Upper lobe of left lung (tissue), 6 donors: ENCODE data around the gene DCP1B. TPM values are rescaled to one million over a fixed set of nuclear protein-coding genes. Genes with fewer than 3 reads are reported as not detected.

ENCODE experiments used
- ATAC-seq, 2 donors: fragments of 200-7000 bp; cut with Tn5 transposase; one replicate each; pipeline ENCODE4 v1.9.1; 2022; ENCODE audit warnings: mild to moderate bottlenecking in 2 of 2, moderate library complexity in 2 of 2; ENCODE audit not compliant: low FRiP score in 2 of 2
- DNase-seq, 2 donors: peaks; one replicate each; pipeline ENCODE4 v3.0.0-alpha.2; 2019 to 2020
- H3K27ac ChIP-seq, 4 donors: fragments of 200-600 bp; sonication (generic); one replicate each; pipeline ENCODE4 v1.5.1; 2016 to 2019
- H3K27me3 ChIP-seq, 4 donors: fragments of 200-600 bp; sonication (generic); one replicate each; pipeline ENCODE4 v1.5.1; 2017 to 2019
- H3K36me3 ChIP-seq, 4 donors: fragments of 200-600 bp; sonication (generic); one replicate each; pipeline ENCODE4 v1.5.1; 2016 to 2019
- H3K4me1 ChIP-seq, 4 donors: fragments of 200-600 bp; sonication (generic); one replicate each; pipeline ENCODE4 v1.5.1; 2018 to 2019
- H3K4me3 ChIP-seq, 4 donors: fragments of 200-600 bp; sonication (generic); one replicate each; pipeline ENCODE4 v1.5.1; 2017 to 2019; ENCODE audit warnings: mild to moderate bottlenecking in 2 of 4, moderate library complexity in 1 of 4
- H3K9me3 ChIP-seq, 4 donors: fragments of 200-600 bp; sonication (generic); one replicate each; pipeline ENCODE4 v1.5.1; 2018 to 2019
- CTCF ChIP-seq, 6 experiments: fragments of 450-650 bp in 4 of 6; fragments of 200-600 bp in 2 of 6; sonication (generic) in 2 of 6; IDR thresholded peaks; one replicate each; pipeline ENCODE4 v1.5.1; 2016 to 2019; ENCODE audit warnings: antibody characterized with exemption in 6 of 6
- EP300 ChIP-seq, 4 donors: sonication (generic); formaldehyde crosslinking; IDR thresholded peaks; one replicate each; pipeline ENCODE4 v1.5.1; 2017; ENCODE audit warnings: antibody characterized with exemption in 4 of 4, control low read depth in 2 of 4
- POLR2A ChIP-seq, 4 donors: fragments of 450-650 bp; IDR thresholded peaks; one replicate each; pipeline ENCODE4 v1.5.1; 2016 to 2017; ENCODE audit warnings: antibody characterized with exemption in 4 of 4, mild to moderate bottlenecking in 2 of 4
- POLR2AphosphoS5 ChIP-seq, 2 donors: sonication (generic); formaldehyde crosslinking; IDR thresholded peaks; one replicate each; pipeline ENCODE4 v1.5.1; 2017; ENCODE audit warnings: antibody characterized with exemption in 2 of 2
- WGBS, 2 donors: methylation state at CpG; one replicate each; pipeline ENCODE4 v1.1.5; 2017 to 2018; 5-methylcytosine and 5-hydroxymethylcytosine counted together
- total RNA-seq, 6 donors: library from RNA; depleted of rRNA in 4 of 6; stranded (reverse); fragments of >200 nt in 4 of 6; gene quantifications; one replicate each; pipeline versions ENCODE4 v1.1.0 to v1.2.1, GENCODE V29; 2016 to 2021
- donor health status: DM: no; HTN: no; CAD: no; lungs with moderate emphysema.
- donor health status: DM: no; HTN: yes; CAD: no; lungs with severe emphysema.

The DCP1B gene
- total RNA-seq, 6 donors from 2014 or later, result 5.5 to 30.4 (median 12.2) TPM

- H3K27me3 ChIP-seq, result no peaks in the 10 kb centered on the region
- peaks cover 0 to 35% (median 12%) of the 10 kb centered on the region in 4 donors for H3K36me3 ChIP-seq
- DNase-seq (peak; percentile 90 to 95), ATAC-seq (peak; percentile 86 to 95)
- no peak for TF ChIP-seq POLR2A (IDR thresholded peaks at IDR 0.05)
- TF ChIP-seq CTCF (IDR thresholded peaks at IDR 0.05), result peak; percentile 86 to 96 (median 92)
- TF ChIP-seq POLR2AphosphoS5 (IDR thresholded peaks at IDR 0.05), result no peak
- H3K4me1 ChIP-seq, result peaks cover 4 to 17% (median 8%) of the 10 kb centered on the region in 4 donors
- H3K9me3 ChIP-seq, result no peaks in the 10 kb centered on the region
- H3K4me3 ChIP-seq, result no peak overlapping the region
- H3K27ac ChIP-seq, result peak overlapping the region in 1 of 4 donors; percentile 2
- 34 to 36% methylated on average over 16 of the region's 16 CpGs for WGBS, 2 donors
Observed at GRCh38 chr12:1939801-1940607, 64.3 kb downstream of the DCP1B start.

- no peak for ATAC-seq
Observed at GRCh38 chr12:1939331-1939730, 64.9 kb downstream of the DCP1B start.

GRCh38 chr12:1937481-1938224, 66.6 kb downstream of the DCP1B start:
- DNase-seq (no peak), ATAC-seq (no peak)
- 70 to 76% methylated on average over 12 of the region's 12 CpGs for WGBS, 2 donors
- H3K9me3 ChIP-seq, result no peaks in the 10 kb centered on the region
- no peak for TF ChIP-seq POLR2A (IDR thresholded peaks at IDR 0.05)
- H3K4me3 ChIP-seq, result no peak overlapping the region
- H3K36me3 ChIP-seq, result peaks cover 0 to 35% (median 12%) of the 10 kb centered on the region in 4 donors
- peak overlapping the region in 2 of 4 donors; percentile 58 to 69 for H3K27ac ChIP-seq
- peaks cover 4 to 17% (median 8%) of the 10 kb centered on the region in 4 donors for H3K4me1 ChIP-seq
- H3K27me3 ChIP-seq, result no peaks in the 10 kb centered on the region

More at GRCh38 chr12:1939331-1939730, 64.9 kb downstream of the DCP1B start:
- Histone ChIP-seq H3K27ac (no peak overlapping the region), H3K36me3 (peaks cover 0 to 35% (median 12%) of the 10 kb centered on the region in 4 donors), H3K27me3 (no peaks in the 10 kb centered on the region), H3K4me1 (peaks cover 4 to 17% (median 8%) of the 10 kb centered on the region in 4 donors), H3K4me3 (no peak overlapping the region), H3K9me3 (no peaks in the 10 kb centered on the region)
- TF ChIP-seq POLR2A (IDR thresholded peaks at IDR 0.05), result no peak
- no peak for TF ChIP-seq POLR2AphosphoS5 (IDR thresholded peaks at IDR 0.05)
- TF ChIP-seq EP300 (IDR thresholded peaks at IDR 0.05), result no peak
- TF ChIP-seq CTCF (IDR thresholded peaks at IDR 0.05), result no peak
- DNase-seq, result no peak
- WGBS, 2 donors, result 76 to 82% methylated on average over 10 of the region's 10 CpGs

GRCh38 chr12:1936406-1937320, 67.6 kb downstream of the DCP1B start:
- H3K4me1 ChIP-seq, result peaks cover 9 to 17% (median 12%) of the 10 kb centered on the region in 4 donors
- peak overlapping the region in 2 of 4 donors; percentile 58 to 69 for H3K27ac ChIP-seq
- no peak for TF ChIP-seq POLR2AphosphoS5 (IDR thresholded peaks at IDR 0.05)
- peak in 1 of 4 donors; percentile 22 for TF ChIP-seq POLR2A (IDR thresholded peaks at IDR 0.05)

GRCh38 chr12:1935700-1936378, 68.4 kb downstream of the DCP1B start:
- Histone ChIP-seq H3K4me3 (no peak overlapping the region), H3K9me3 (no peaks in the 10 kb centered on the region), H3K27me3 (no peaks in the 10 kb centered on the region), H3K4me1 (peaks cover 9 to 17% (median 12%) of the 10 kb centered on the region in 4 donors), H3K27ac (peak overlapping the region in 2 of 4 donors; percentile 0 to 33), H3K36me3 (peaks cover 0 to 25% (median 6%) of the 10 kb centered on the region in 4 donors)
- ATAC-seq (no peak), DNase-seq (no peak)
- 81% methylated on average over 18 to 21 of the region's 21 CpGs for WGBS, 2 donors
- TF ChIP-seq POLR2AphosphoS5 (IDR thresholded peaks at IDR 0.05) (no peak), POLR2A (IDR thresholded peaks at IDR 0.05) (no peak), EP300 (IDR thresholded peaks at IDR 0.05) (no peak), CTCF (IDR thresholded peaks at IDR 0.05) (no peak)

More at GRCh38 chr12:1936406-1937320, 67.6 kb downstream of the DCP1B start:
- DNase-seq (peak; percentile 84 to 92), ATAC-seq (peak; percentile 53 to 83)
- no peaks in the 10 kb centered on the region for H3K27me3 ChIP-seq
- peak overlapping the region in 1 of 4 donors; percentile 6 for H3K4me3 ChIP-seq
- H3K9me3 ChIP-seq, result no peaks in the 10 kb centered on the region
- peaks cover 0 to 33% (median 12%) of the 10 kb centered on the region in 4 donors for H3K36me3 ChIP-seq
- 65 to 72% methylated on average over 25 of the region's 25 CpGs for WGBS, 2 donors
